ENCODE results near the gene PACRG.

GRCh38 chr6:163323274-163323673 lies 595.5 kb downstream of the PACRG start:
- TF ChIP-seq CTCF (IDR thresholded peaks at IDR 0.05) (no peak), POLR2A (IDR thresholded peaks at IDR 0.05) (no peak)
